H1 (cell line): ENCODE measurements around the gene GPC6. TPM values are rescaled to one million over a fixed set of nuclear protein-coding genes. Genes with fewer than 3 reads are reported as not detected.

ENCODE experiments used
- BACH1 ChIP-seq: IDR thresholded peaks from 2 replicates; pipeline ENCODE4 v1.6.1; 2012; ENCODE audit warnings: low read length, improper control_type of control experiment
- BCL11A ChIP-seq, 2 experiments: IDR thresholded peaks; one replicate each; pipeline ENCODE4 v1.6.1; 2011; ENCODE audit warnings: low read depth in 2 of 2, low read length in 2 of 2, mild to moderate bottlenecking in 2 of 2
- CHD1 ChIP-seq: IDR thresholded peaks from 2 replicates; pipeline ENCODE4 v1.6.1; 2012; ENCODE audit warnings: low read depth, low read length, improper control_type of control experiment
- CTCF ChIP-seq, 3 experiments: IDR thresholded peaks; 1 replicate in 2 of 3; 2 replicates in 1 of 3; pipeline versions ENCODE4 v1.5.1 to v1.6.1; 2011; ENCODE audit warnings: low read length in 3 of 3, mild to moderate bottlenecking in 3 of 3, inconsistent platforms in 2 of 3, low read depth in 1 of 3, moderate library complexity in 1 of 3; ENCODE audit not compliant: insufficient read depth in 1 of 3; ENCODE audit errors: control extremely low read depth in 1 of 3
- KDM5A ChIP-seq: fragments of 200-600 bp; IDR thresholded peaks from 2 replicates; pipeline ENCODE4 v1.7.1; 2012; ENCODE audit warnings: mild to moderate bottlenecking, low read length, inconsistent platforms, mixed read lengths
- MAFK ChIP-seq: IDR thresholded peaks from 2 replicates; pipeline ENCODE4 v1.6.1; 2012; ENCODE audit warnings: low read depth, mild to moderate bottlenecking, improper control_type of control experiment, low read length
- MAX ChIP-seq: IDR thresholded peaks from 2 replicates; pipeline ENCODE4 v1.6.1; 2012; ENCODE audit warnings: inconsistent platforms
- SAP30 ChIP-seq: fragments of 300-600 bp; sonication (generic); IDR thresholded peaks from 2 replicates; pipeline ENCODE4 v1.7.1; 2012; ENCODE audit warnings: low read length, moderate library complexity, mild to moderate bottlenecking, inconsistent platforms; ENCODE audit not compliant: insufficient read depth, insufficient replicate concordance
- TBP ChIP-seq: IDR thresholded peaks from 2 replicates; pipeline ENCODE4 v1.6.1; 2011; ENCODE audit warnings: low read depth, low read length, improper control_type of control experiment
- polyA plus RNA-seq, 7 experiments: library from polyadenylated mRNA; depleted of rRNA in 3 of 7; stranded (reverse) in 5 of 7; unstranded in 2 of 7; fragments of >200 nt in 5 of 7; fragments of 200-250 nt in 2 of 7; gene quantifications; 1 replicate in 5 of 7; 2 replicates in 1 of 7; 4 replicates in 1 of 7; pipeline versions ENCODE4 v1.2.1 to v1.2.3, GENCODE V29; 2011 to 2013; ENCODE audit warnings: missing spikeins in 2 of 7, mixed read lengths in 2 of 7
- total RNA-seq: library from RNA; stranded (reverse); fragmentation: NEBNext Ultra II Directional; extraction: Animal tissue kit (Norgen Biotek cat#: 25700); gene quantifications from 2 replicates; pipeline ENCODE4 v1.2.1, GENCODE V29; 2021

GPC6 gene
- total and polyA plus RNA-seq, 2 of the 8 experiments (the other 6 are each of a cell fraction or from before 2014, with no cell fraction given) = 5.4 to 12.0 TPM

- TF ChIP-seq BCL11A (IDR thresholded peaks at IDR 0.05; ENCODE audit: low read depth in 2 of 2, low read length in 2 of 2) (no peak), CHD1 (no peak), SAP30 (no peak), CTCF (IDR thresholded peaks at IDR 0.05; ENCODE audit: control extremely low read depth in 1 of 3, insufficient read depth in 1 of 3, low read depth in 1 of 3, low read length in 3 of 3) (no peak), KDM5A (no peak), BACH1 (no peak), MAX (no peak), MAFK (no peak), TBP (no peak)
Observed at GRCh38 chr13:93246069-93246468, 19.5 kb downstream of the GPC6 start (continued).
